PC-3 (cell line): ENCODE data around the gene MSMO1.

Experiments used
- EZH2 ChIP-seq: fragments of 300-600 bp; sonication (generic); IDR thresholded peaks from one replicate; pipeline ENCODE4 v1.6.1; 2017; ENCODE audit warnings: antibody characterized with exemption, mild to moderate bottlenecking, low read length; ENCODE audit not compliant: unreplicated experiment
- TF ChIP-seq, protein P1 (sequence below): fragments of 300-600 bp; sonication (generic); conservative IDR thresholded peaks from 2 replicates; pipeline ENCODE4 v1.5.1; 2017; ENCODE audit warnings: antibody characterized with exemption, low read depth, mild to moderate bottlenecking, low read length

DNA sequence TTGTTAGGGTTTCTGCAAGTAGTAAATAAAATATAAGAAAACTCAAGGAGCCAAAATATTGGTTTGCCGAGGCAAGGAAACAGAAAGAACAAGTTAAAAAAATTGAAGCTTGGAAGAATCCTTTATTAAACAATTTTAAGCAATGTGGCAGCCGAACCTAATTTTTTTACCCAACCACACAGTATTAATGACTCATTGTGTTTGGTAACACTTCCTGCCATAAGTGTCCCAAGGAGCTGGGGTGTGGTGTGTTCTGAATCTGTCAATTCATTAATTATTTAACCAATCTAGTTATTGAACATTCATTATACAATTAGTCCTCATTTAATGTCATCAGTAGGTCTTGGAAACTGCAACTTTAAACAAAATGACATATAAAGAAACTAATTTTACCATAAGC, 32.0 kb downstream of the MSMO1 start:
- TF ChIP-seq EZH2: no peak
- TF ChIP-seq, protein P1, sequence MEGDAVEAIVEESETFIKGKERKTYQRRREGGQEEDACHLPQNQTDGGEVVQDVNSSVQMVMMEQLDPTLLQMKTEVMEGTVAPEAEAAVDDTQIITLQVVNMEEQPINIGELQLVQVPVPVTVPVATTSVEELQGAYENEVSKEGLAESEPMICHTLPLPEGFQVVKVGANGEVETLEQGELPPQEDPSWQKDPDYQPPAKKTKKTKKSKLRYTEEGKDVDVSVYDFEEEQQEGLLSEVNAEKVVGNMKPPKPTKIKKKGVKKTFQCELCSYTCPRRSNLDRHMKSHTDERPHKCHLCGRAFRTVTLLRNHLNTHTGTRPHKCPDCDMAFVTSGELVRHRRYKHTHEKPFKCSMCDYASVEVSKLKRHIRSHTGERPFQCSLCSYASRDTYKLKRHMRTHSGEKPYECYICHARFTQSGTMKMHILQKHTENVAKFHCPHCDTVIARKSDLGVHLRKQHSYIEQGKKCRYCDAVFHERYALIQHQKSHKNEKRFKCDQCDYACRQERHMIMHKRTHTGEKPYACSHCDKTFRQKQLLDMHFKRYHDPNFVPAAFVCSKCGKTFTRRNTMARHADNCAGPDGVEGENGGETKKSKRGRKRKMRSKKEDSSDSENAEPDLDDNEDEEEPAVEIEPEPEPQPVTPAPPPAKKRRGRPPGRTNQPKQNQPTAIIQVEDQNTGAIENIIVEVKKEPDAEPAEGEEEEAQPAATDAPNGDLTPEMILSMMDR: no peak
